GM19463 (cell line): ENCODE measurements around the gene TRUB2.
"Not testable (repeated sequence)": the region's sequence is repeated elsewhere in the genome, so short reads cannot be mapped to it uniquely, and the experiment has no call there.

ENCODE experiments used
- ATAC-seq: cut with Tn5 transposase; IDR thresholded peaks from one replicate; pipeline ENCODE4 v1.9.1; 2021; ENCODE audit warnings: mild to moderate bottlenecking, moderate library complexity; ENCODE audit not compliant: unreplicated experiment

The TRUB2 gene

DNA sequence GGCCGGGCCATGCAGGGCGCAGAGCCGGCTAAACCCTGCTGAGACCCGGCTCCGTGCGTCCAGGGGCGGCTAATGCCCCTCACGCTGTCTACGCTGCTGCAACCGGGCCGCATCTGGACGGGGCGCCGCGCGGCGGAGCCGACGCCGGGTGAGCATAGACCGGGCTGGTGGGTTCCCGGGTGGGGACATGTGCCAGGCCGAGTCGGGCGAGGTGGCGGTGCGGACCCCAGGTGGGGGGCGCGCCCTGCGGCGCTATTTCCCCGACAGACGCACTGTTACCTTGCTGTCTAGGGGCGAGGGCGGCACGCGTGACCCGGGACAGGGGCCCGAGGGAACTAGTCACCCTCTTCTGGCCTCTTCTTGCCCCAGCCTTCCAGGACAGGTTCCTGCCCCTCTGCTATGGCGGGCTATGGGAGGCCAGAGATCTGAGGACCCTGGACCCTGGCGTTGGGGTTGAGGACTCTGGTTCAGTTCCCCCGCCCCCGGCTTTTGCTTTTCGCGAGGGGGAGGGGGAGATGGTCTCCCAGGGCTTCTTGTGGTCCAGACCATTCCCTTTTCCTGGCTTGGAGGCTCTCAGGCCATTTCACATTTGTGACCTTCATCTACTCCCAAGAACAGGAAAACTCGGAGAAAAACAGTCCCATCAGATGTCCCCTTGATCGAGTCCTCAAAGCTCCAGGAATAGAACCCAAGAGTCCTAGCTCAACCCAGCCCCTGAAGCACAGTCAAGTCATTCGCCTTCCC is 18.6 kb upstream of the TRUB2 start:
- peak; percentile 42 for ATAC-seq

DNA sequence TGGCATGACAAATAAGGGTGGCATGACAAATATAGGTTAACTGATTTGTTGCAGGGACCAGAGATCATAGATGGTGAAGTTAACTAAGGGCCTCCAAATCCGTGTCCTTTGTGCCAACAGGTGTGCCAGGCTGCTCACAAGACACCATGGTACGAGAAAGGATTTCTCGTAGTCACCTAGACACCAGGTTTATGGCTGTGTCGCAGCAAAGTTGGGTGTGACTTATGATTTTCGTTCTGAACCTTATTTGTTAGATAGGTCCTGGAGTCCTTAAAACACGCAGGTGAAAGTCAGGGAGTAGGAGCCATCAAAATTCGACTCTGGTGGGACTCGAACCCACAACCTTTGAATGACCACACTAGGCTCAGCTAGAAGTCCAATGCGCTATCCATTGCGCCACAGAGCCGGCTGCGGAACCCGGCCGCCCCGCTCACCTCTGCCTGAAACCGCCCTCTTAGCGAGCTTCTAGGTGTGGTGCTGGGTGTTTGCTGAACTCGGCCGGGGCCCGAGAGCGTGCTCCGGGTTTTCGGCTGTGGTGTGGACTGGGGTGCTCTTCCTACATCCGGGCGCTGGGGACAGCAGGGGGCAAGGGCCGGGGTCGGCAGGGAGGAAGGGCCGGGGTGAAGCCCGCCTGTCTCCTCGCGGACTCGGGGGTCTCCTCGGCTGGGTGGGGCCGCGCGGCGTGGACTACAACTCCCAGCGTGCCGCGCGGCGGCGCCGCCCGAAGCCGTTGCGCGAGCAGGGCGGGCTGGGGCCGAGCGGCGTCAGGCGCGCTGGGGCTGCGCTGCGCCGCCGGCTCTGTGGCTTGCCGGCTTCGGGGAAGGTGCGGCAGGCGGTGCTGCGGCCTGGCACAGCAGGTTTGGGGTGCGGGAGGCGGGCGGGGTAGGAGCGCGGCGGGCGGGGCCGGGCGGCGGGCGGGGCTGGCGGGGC is 17.8 kb upstream of the TRUB2 start, which contains the start of gene SLC27A4:
SLC27A4 (plus strand) TSS at position 767 of the 930 bp plus-strand sequence. CDS start 2,606 bp downstream, outside the sequence.
- peak; percentile 81 for ATAC-seq

DNA sequence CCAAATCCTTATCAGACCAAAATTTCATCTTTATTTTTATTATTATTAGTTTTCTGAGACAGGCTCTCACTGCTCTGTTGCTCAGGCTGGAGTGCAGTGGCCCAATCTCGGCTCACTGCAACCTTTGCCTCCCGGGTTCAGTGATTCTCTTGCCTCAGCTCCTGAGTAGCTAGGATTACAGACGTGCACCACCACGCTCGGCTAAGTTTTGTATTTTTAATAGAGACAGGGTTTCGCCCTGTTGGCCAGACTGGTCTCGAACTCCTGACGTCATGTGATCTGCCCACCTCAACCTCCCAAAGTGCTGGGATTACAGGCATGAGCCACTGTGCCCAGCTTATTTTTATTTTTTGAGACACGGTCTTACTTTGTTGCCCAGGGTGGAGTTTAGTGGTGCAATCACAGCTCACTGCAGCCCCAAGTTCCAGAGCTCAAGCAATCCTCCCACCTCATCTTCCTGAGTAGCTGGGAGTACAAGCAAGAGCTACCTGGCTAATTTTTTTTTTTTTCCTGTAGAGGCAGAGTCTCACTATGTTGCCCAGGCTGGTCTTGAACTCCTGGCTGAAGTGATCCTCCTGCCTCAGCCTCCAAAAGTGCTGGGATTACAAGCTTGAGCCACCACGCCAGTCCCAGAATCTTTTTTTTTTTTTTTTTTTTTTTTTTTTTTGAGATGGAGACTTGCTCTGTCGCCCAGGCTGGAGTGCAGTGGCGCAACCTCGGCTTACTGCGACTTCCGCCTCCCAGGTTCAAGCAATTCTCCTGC is 16.8 kb upstream of the TRUB2 start:
- ATAC-seq = not testable (repeated sequence)

DNA sequence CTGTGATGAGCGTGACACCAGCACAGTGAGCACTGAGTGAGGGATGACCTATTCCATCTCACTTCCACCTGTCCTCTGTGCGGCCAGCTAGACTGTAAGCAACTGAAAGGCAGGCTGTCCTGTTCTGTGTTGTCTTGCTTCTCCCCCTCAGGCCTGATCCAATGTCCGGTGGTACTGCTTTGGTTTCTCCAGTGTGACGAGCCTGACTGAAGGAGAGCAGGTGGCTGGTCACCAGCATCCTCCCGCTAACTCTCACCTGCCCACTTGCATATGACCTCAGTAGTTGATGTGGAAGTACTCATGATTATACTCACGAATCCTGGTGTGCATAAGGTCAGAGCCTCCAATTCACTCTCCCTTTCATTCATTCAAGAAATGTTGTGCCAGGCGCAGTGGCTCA is 15.7 kb upstream of the TRUB2 start:
- ATAC-seq = no peak

DNA sequence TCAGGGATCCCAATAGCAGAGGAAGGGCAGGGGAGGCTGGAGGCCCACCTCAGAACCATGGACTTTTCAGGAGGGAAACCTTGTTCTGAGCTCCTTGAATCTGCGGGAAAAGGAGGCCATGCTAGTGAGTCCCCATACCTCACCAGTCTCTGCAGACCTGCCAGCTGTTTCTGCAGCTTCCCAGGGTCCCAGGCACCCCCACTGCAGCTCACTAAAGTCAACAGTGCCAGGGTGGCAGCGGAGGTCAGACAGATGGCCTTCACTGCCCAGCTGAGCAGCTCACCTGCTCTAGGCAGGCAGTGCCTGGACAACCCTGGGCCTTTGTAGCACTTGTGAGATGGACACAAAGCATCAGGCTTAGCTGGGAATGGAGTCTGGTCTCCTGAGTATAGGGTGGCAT is 13.7 kb upstream of the TRUB2 start:
- ATAC-seq = no peak

DNA sequence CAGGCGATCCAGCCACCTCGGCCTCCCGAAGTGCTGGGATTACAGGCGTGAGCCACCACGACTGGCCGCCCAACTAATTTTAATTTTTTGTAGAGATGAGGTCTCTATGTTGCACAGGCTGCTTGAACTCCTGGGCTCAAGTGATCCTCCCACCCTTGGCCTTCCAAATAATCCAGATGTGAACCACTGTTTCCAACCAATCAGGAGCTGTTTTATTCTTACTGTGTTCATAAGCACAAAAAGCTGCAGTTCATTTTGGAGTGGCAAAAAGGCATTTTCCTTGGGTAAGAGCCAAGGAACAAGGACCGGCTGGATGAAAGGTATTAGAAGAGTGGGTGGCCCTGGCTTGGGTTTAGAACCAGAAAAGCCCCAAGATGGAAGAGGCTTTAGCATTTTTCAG is 12.9 kb upstream of the TRUB2 start:
- ATAC-seq = no peak

DNA sequence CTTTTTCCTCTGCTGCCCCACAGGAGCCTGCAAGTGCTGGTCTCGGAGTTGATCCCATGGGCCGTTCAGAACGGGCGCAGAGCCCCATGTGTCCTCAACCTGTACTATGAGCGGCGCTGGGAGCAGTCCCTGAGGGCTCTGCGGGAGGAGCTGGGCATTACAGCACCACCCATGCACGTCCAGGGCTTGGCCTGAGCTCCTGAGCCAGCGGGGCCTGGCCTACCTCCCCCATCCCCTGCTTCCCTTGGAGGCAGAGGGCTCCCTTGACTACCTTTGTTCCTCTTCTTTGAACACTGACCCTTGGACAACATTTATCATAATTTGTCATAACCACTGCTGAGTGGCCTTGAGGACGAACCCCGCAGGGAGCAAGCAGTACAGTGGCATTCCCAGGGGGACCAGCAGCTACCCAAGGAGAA is 11.2 kb upstream of the TRUB2 start:
- ATAC-seq = no peak

DNA sequence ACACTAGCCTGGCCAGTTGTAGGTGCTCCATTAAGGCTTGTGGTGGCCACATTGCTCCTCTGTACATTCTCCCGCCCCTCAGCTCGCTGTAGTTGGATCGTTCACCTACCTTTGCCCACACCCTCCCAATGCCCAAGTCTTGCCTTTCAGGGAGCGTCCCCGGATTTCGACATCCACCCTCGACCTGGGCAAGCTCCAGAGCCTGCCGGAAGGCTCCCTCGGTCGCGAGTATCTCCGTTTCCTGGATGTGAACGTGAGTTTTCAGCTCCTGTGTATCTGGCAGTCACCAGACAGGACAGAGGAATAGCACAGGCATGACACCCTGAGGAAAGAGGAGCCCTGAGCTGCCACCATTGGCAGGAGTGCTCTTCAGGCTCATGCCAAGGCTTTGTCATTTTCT is 3.4 kb upstream of the TRUB2 start:
- no peak for ATAC-seq

DNA sequence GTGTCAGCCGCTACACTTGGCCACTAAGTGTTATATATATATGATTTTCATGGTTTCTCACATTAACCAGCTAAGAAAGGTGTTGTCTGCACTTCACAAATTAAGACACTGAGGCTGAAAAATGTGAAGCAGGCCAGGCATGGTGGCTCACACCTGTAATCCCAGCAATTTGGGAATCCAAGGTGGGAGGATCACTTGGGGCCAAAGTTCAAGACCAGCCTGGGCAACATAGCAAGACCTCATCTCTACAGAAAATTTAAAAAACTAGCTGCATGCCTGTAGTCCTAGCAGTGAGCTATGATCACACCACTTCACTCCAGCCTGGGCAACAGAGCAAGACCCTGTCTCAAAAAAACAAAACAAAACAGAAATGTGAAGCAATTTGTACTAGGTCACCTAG is 2.2 kb upstream of the TRUB2 start:
- no peak for ATAC-seq

DNA sequence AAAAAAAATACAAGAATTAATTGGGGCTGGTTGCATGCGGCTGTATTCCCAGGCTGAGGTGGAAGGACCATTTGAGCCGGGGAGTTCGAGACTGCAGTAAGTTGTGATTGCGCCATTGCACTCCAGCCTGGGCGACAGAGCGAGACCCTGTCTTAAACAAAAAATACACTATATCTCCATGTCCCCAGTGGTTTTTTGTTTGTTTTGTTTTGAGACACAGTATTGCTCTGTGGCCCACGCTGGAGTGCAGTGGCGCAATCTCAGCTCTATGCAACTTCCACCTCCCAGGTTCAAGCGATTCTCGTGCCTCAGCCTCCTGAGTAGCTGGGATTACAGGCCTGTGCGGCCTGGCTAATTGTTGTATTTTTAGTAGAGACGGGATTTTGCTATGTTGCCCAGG is 1.5 kb upstream of the TRUB2 start:
- ATAC-seq = no peak

DNA sequence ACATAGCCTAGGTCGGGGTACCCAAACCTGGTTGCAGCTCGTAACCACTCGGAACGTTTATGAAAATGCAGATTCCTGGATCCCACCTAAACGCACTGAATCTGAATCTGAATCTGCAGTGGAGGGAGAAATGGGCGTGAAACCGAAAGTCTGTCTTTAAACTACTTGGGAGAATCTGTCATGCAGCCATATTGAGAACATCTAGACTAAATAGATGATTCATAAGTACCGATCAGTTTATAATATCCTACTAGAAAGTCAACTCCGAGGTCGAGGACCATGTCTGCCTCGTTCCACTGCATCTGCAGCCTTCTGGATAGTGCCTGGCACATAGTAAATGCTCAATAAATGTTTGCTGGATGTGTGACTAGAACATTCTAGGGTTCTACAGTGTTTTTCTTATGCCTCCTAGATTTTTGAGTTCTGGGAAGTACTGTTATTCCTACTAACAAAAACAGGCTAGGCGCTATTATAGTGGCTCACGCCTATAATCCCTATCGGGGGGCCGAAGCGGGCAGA is 1.0 kb upstream of the TRUB2 start:
- ATAC-seq = no peak

DNA sequence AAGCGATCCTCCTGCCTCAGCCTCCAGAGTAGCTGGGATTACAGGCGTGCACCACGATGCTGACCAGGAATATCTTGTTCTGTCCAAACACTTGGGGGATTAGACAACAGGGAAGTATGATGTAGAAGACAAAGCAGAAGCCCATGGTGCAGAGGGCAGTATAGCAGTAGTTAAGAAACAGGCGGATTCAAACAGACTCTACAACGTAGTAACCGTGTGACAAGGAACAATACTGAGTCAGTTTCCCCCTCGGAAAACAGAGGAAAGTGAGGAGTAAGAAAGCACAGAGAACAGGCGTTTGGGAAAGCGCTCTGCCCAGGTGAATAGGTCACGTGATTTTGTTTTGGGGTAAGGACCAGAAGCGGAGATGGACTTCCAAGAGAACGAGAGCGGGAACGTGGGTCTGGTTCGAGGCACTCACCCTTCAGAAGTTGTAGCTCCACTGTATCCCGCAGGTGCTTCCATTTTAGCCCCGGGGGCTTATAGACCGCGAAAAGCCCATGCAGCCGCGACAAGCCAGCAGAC is 306 bp downstream of the TRUB2 start:
- peak; percentile 10 for ATAC-seq

DNA sequence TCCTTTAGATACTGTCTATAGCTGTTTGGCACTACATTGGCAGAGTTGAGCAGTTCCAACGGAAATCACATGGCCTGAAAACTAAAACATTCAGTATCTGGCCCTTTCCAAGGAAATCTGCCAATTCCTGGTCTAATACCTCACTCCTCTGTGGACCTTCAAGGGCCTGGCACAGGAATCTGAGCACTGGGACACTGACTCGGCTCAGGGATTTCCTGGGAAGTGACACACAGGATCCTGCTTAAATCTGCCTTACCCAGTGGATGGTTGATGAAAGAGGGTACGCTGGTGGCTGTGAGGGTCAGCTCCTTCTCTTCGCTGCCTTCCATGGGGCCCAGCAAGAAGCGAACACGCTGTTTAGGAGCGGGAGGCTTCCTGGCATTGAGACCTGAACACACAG is 904 bp downstream of the TRUB2 start:
- ATAC-seq = no peak

DNA sequence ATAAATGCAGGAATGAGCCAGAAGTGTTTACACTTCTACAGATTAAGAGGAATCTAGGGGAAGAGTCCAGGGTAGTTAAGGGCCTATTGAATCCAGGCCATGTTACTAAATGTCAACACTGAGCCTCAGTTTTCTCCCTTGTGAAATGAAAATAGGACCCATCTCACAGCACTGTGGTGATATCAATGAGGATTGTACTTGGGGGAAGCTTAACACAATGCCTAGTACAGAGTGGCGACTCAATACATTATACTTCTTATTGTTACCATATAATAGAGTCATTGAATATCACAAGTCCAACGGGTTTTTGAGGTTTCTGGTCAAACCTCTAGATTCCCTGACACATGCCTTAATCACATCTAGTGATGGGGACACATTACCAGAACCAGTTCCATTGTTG is 4.6 kb downstream of the TRUB2 start:
- no peak for ATAC-seq

DNA sequence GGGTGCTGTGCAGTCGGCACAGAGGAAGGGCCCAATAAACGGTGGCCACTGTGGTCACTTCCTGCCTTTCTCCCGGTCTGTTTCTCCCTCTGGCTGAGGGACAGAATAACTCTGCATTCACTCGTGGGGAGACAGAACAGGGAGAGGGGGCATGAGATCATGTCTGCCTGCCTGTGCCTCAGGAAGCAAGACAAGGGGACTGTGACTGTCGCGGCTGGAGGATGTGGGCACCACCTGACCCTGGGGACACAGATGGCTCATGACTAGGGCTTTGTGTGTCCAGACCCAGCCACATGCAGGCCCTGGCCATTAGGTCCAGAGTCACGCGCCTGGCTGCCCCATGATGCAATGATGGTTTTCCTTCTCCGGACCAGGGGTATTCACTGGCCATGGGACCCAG is 5.8 kb downstream of the TRUB2 start:
- no peak for ATAC-seq

DNA sequence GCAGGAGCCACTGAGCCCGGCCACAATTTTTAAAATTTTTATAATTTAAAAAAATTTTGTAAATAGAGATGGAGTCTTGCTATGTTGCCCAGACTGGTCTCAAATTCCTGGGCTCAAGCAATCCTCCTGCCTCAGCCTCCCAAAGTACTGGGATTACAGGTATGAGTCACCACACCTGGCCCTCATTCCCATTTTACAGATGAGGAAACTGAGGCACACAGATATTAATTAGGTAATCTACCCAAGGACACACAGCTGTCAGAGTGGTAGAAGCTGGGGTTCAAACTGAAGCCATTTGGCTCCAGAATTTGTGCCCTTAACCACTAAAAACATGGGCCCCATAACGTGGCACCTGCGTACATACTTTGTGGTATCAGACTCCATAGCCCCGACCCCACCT is 7.5 kb downstream of the TRUB2 start:
- ATAC-seq = no peak

DNA sequence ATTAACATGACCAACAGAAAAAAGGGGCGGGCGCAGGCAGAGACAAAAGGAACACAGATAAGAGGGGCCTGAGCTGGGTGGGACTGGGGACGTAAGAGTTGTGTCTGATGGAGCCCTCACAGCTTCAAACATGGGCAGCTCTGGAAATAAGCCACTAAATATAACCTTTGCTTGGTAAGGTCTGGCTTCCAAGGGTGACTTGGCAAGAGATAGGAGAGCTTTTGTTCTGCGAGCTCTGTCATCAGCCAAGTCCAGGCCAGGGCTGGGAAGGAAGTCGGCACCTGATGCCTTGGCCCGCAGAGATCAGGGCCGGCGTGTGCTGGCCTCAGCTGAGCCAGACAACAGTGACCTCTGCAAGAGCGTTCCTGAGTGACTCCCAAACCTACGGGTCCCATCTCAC is 11.8 kb downstream of the TRUB2 start:
- no peak for ATAC-seq

DNA sequence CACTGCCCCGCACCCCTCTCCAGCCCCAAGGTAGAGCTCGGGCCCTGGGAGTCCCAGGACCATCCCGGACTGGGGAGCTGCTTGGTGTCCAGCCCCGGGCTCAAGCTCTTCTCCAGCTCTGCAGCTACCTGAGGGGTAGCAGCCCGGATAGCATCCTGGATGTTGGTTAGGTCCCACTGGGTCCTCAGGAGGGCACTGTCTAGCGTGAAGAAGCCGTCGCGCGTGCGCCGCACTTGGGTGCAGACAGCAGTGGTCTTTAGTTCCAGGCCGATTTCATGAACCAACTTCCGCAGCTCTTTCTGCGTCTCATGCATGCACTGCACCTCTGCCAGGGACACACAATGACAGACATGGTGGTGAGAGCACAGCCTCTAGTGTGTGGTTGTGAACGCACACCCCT is 12.7 kb downstream of the TRUB2 start:
- ATAC-seq = no peak

DNA sequence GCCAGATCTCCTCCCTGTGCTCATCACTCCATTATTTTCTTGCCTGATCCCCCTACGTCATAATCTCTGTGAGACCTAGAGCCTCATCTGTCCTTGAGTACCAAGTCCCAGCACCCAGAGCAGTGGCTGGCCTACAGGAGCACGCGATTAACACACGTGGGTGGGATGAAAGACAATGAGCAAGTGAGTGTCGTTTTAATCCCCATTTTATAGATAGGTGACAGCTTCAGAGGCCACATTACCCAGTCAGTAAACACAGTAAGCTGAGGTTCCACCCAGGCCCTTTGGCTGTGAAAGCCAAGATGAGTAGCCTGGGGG is 17.3 kb downstream of the TRUB2 start:
- ATAC-seq = no peak

DNA sequence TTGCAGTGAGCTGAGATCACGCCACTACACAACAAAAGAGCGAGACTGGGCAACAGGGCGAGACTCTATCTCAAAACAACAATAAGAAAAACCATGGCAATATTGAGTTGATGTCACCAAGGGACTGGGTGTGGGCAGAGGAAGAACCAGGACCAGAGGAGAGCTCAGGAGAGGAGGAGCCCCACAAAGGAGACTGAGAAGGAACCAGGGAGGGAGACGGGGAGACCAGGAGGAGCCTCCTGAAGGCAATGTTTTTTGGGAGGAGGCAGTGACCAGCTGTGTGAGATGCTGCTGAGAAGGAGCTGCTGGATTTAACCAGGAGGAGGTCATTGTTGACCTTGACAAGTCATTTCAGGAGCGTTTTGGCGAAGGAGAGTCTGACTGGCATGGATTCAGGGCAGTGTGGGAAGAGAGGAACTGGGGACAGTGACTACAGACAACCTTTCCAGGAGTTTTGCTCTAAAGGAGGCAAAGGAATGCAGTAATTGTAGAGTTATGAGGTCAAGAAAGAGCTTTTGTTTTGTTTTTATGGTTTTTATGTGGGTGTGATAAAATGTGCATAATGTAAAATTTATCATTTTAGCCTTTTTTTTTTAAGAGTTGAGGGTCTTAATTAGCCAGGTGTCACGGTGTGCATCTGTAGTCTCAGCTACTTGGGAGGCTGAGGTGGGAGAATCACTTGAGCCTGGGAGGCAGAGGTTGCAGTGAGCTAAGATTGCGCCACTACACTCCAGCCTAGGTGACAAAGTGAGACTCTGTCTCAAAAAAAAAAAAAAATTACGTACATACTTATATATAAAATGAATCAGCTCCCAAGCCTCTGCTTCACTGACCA is 17.9 kb downstream of the TRUB2 start:
- no peak for ATAC-seq
